GM12872 (cell line): ENCODE measurements around the gene CEP120.

Source experiments
- CTCF ChIP-seq: IDR thresholded peaks from 3 replicates; pipeline ENCODE4 v1.5.1; 2011; ENCODE audit warnings: low read depth, mild to moderate bottlenecking, low read length, moderate library complexity; ENCODE audit not compliant: insufficient read depth

The CEP120 gene

GRCh38 chr5:123448017-123448617 lies 24.9 kb upstream of the CEP120 start:
- no peak for TF ChIP-seq CTCF

GRCh38 chr5:123444016-123444415 lies 20.8 kb upstream of the CEP120 start:
- TF ChIP-seq CTCF = no peak

- no peak for TF ChIP-seq CTCF
These were observed 18.2 kb upstream of the CEP120 start for GRCh38 chr5:123441408-123441807.

GRCh38 chr5:123440456-123441181 lies 17.4 kb upstream of the CEP120 start:
- TF ChIP-seq CTCF = no peak

GRCh38 chr5:123439709-123440108 lies 16.5 kb upstream of the CEP120 start:
- no peak for TF ChIP-seq CTCF

GRCh38 chr5:123438902-123439301 lies 15.7 kb upstream of the CEP120 start:
- TF ChIP-seq CTCF = no peak

GRCh38 chr5:123438244-123438643 lies 15.0 kb upstream of the CEP120 start:
- TF ChIP-seq CTCF = no peak
